Right renal cortex interstitium (tissue), 3 donors: ENCODE results near the gene SLC25A11. TPM values are rescaled to one million over a fixed set of nuclear protein-coding genes. Genes with fewer than 3 reads are reported as not detected.
A peak's percentile ranks its signal among the peaks of the same experiment; 100 is the strongest.

ENCODE experiments used
- DNase-seq, 3 donors: peaks; one replicate each; pipeline ENCODE4 v3.0.0-alpha.2; 2013; ENCODE audit warnings: low read depth in 3 of 3, low spot score in 2 of 3
- polyA plus RNA-seq, 3 donors: library from polyadenylated mRNA; unstranded; fragments of 120-200 nt; gene quantifications; one replicate each; pipeline ENCODE4 v1.2.1, GENCODE V29; 2013; ENCODE audit not compliant: insufficient read length in 3 of 3

Gene SLC25A11
- 10 to 100 TPM; 66.8 to 79.5 (median 71.7) TPM for polyA plus RNA-seq

- peak; percentile 98 to 99 (median 99) for DNase-seq
Observed at GRCh38 chr17:4939796-4940554, at the start of gene SLC25A11, which contains the start of gene RNF167. TSS of gene SLC25A11 (minus strand) at chr17:4940046. CDS start at chr17:4939910, 136 bp downstream. TSS of gene RNF167 (plus strand) at chr17:4940268. CDS start at chr17:4940910, 642 bp downstream.

- DNase-seq, result no peak
Observed at GRCh38 chr17:4987767-4988567, 48.1 kb upstream of the SLC25A11 start.

DNA sequence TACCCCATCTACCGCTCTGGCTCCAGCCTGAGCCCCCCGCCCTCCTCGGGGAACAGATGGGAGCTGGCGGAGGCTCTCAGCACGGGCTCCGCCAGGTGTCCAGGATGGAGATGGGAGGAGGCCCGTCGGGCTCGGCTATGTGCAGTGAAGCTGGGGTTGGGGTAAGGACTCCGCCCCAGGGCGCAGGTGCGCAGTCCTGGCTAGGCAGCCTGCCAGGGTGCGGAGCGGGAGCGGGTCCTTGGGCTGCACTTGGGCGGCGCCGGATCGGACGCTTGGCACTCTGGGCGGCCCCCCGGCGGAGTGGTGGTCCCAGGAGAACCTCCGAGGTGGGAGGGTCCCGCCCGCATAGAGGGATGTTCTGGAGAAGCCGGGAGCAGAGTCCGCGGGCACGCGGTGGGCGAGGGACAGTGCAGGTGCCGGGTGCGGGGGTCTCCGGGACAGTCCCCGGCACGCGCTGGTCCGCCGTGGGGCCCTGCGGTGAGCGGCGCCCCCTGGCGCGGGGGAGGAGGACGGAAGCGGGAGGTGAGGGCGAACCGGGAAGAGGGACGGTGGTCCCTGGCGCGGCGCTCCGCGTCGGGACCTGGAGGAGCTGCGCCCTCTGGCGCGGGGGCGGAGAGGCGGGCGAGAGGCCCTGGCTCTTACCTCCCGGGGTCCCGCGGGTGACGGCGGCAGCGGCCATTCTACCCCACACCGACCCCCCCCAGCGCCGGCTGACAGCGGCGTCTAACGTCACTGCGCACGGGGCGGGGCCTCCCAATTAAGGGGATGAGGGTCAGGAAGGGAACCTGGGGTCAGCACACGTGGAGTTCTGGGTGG, 47.3 kb upstream of the SLC25A11 start, which contains the start of gene CAMTA2:
Gene CAMTA2 (minus strand): TSS at position 725 of the 816 bp plus-strand sequence. CDS start 1,453 bp downstream, outside the sequence.
- peak in 1 of 3 donors; percentile 55 for DNase-seq

- DNase-seq, result no peak
Observed at GRCh38 chr17:4986403-4986802, 46.6 kb upstream of the SLC25A11 start.

- no peak for DNase-seq
Observed at GRCh38 chr17:4982305-4982704, 42.5 kb upstream of the SLC25A11 start.

- DNase-seq, result peak in 1 of 3 donors; percentile 74
Observed at GRCh38 chr17:4980644-4981216, 40.9 kb upstream of the SLC25A11 start.

GRCh38 chr17:4978726-4979125, 38.9 kb upstream of the SLC25A11 start:
- DNase-seq, result no peak

DNA sequence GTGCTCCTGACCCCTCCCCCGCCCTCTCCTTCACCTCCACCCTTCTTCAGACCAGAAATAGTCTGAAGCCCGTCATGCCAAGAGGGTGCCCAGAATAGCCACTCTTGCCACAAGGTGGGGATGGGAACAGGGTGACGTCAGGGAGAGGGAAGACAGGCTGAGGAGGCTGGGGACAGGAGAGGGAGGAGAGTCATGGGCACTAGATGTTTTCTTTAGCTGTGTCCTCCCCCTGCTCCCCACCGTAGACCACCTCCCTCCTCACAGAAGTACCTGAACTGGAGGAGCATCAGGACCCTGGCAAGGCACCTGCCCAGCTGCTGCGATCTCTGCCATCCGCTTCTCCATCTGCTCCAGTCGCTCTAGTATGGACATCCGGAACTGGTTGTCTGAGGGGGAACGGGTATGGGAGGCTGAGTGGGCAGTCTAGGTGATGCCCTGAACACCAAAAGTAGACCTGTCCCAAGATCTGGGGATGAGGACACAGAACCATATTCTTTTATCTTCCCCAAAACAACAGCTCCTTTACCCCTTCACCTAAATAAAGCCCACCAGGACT, 34.3 kb upstream of the SLC25A11 start:
- no peak for DNase-seq

GRCh38 chr17:4973256-4974114, 33.6 kb upstream of the SLC25A11 start:
- DNase-seq, result no peak

- DNase-seq, result no peak
Observed at GRCh38 chr17:4972752-4973151, 32.9 kb upstream of the SLC25A11 start.

DNA sequence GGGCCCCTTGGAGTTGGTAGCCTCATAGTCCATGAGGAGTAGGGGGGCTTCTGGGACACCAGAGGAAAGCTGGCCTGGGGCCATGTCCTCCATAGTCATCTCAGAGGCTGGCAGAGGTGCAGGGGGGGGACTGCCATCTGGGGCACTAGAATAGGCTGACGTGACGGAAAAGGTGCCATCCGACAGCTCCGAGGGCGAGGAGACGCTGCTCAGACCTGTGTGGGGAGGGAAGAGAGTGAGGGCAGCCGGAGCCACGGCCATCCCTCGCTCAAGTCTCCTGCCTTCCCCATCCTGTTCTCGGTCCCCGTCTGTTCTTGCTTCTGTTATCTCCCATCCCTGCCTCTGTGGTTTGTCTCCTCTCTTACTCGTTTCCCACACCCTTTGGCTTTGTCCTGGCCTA, 32.5 kb upstream of the SLC25A11 start:
- no peak for DNase-seq

- DNase-seq, result no peak
Observed at GRCh38 chr17:4971826-4972225, 32.0 kb upstream of the SLC25A11 start.

DNA sequence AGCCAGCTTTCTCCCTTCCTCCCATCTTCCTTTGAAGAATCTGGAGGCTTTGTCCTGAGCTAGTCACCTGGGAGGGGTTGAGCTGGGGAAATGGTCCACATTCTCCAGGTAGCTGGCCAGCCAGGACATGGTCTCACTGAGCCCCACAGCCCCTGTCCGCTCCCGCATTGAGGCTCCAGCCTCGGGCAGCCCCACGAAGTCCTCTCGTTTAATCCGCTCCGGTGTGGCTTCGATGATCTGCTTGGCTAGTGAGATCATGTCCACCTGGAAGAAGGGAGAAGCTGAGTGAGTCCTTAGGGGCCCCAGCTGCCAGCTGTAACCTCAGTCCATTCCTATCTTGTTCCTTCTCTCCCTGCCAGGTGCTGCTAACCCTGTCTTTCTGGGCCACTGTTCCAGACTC, 30.4 kb upstream of the SLC25A11 start:
- no peak for DNase-seq

DNA sequence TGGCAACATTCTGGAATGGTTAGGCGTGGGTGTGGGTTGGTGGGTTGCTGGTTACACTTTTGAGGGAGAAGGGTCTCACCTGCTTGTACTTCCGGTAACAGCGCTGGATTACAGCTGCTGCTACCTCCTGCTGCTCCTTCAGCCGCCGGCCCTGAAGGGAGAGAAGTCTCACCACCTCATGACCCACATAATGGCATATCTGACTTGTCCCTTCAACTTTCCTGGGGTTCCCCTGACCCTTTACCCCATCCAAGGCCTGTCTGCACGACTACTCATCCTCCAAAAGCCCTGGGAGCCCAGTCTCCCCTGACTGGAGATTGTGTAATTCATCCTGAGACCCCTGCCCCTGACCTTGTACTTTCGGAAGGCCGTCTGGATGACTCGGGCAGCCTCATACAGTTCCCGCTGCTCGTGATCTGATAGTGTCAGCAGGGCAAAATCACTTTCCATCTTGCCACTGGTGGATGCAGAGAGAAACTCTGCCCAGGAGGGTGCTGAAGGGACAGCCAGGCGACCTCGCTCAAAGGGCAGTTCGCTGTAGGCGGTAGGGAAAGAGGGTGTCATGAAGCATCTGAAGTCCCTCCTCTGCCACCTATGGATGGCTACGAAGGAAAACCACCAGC, 29.8 kb upstream of the SLC25A11 start:
- no peak for DNase-seq

- DNase-seq, result no peak
Observed at GRCh38 chr17:4969047-4969550, 29.3 kb upstream of the SLC25A11 start.

DNA sequence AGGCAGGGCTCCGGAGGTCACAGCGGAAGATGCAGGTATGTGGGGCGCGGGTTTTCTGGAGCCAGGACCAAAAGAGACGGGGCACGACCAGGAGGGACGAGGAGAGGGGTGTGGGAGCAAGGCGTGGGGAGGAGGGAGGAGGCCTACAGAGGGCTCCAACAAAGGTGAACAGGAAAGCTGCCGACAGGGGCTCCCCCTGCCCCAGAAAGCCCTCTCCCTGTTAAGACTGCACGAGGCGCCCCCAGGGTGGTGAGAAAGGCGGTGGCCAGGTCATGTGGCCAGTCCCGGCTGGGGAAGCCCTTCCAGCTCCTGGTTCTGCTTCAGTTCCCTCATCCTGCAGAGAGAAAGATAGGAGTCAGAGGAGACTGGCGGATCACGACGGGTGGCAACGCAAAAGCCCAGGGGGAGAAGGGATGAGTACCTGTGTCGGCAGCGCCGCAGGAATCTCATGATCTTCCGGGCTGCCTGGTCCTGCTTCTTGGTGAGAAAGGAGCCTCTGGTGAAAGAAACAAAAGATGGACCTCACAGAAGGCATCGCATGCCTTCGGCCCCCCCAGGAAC, 28.7 kb upstream of the SLC25A11 start:
- DNase-seq, result no peak

- peak; percentile 94 to 99 (median 99) for DNase-seq
Observed at GRCh38 chr17:4967539-4968485, 28.0 kb upstream of the SLC25A11 start, which contains the start of gene SPAG7. TSS of gene SPAG7 (minus strand) at chr17:4967817. CDS start at chr17:4967804, 13 bp downstream.
